D721Med (cell line): Measurements from ENCODE around the gene FAM170B.

Source experiments
- DNase-seq: peaks from one replicate; pipeline ENCODE4 v3.0.0; 2011; ENCODE audit warnings: low spot score; ENCODE audit not compliant: insufficient read length
- FAIRE-seq: peaks from 2 replicates; lab custom pipeline; 2011; peaks lifted over from hg19 to GRCh38; lab: Jason Lieb, UNC
- CTCF ChIP-seq: IDR thresholded peaks from 2 replicates; pipeline ENCODE4 v1.5.1; 2012; ENCODE audit warnings: mild to moderate bottlenecking, control low read depth; ENCODE audit not compliant: insufficient read depth; ENCODE audit errors: missing control alignments

FAM170B gene

DNA sequence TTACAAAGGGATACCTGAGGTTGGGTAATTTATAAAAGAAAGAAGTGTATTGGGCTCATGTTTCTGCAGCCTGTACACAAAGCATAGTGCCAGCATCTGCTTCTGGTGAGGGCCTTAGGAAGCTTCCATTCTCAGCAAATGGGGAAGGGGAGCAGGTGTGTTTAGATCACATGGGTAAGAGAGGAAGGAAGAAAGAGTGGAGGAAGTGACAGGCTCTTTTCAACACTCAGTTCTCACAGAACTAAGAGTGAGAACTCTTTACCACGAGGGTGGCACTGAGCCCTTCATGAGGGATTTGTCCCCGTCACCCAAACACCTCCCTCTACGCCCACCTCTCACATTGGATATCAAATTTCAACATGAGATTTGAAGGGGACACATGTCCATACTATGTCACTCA, 506 bp upstream of the FAM170B start:
- TF ChIP-seq CTCF = no peak
- DNase-seq = no peak
- FAIRE-seq = no peak

DNA sequence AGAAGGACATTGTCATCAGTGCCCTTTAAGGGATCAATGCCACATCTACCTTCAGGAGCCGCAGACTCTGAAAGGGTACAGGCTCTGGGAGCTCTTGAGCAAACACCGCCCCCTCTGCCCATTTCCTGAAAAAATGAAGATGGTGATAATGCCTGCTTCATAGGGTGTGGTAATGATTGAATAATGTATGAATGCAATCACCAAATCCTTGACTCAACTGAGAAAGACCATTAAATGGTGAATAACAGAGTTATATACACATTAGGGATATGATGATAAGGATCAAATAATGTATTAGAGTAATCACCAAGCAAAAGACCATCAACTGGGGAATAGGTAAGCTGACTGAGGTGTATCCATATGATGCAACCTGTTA, 1.5 kb downstream of the FAM170B start:
- DNase-seq (no peak), FAIRE-seq (no peak)
- TF ChIP-seq CTCF = no peak

GRCh38 chr10:49131507-49132361, 2.1 kb downstream of the FAM170B start:
- no peak for FAIRE-seq
- no peak for DNase-seq
- no peak for TF ChIP-seq CTCF

GRCh38 chr10:49129376-49129775, 4.4 kb downstream of the FAM170B start:
- DNase-seq (no peak), FAIRE-seq (no peak)
- no peak for TF ChIP-seq CTCF

- DNase-seq (no peak), FAIRE-seq (no peak)
- no peak for TF ChIP-seq CTCF
These were observed 5.0 kb downstream of the FAM170B start for GRCh38 chr10:49128854-49129253.

GRCh38 chr10:49123981-49124950, 9.6 kb downstream of the FAM170B start:
- DNase-seq (no peak), FAIRE-seq (no peak)
- TF ChIP-seq CTCF = no peak
